ENCODE results near the gene CCDC142. TPM values are rescaled to one million over a fixed set of nuclear protein-coding genes. Genes with fewer than 3 reads are reported as not detected.

Gene CCDC142
- polyA plus RNA-seq, 1 of the 3 experiments (the other 2 are of a cell fraction): 8.7 TPM

- no peak overlapping the region for H3K9ac ChIP-seq
- no peaks in the 10 kb centered on the region for H3K9me2 ChIP-seq
- no peak overlapping the region for H2AFZ ChIP-seq (ENCODE audit: low read depth)
- 88% methylated on average over 5 of the region's 5 CpGs for WGBS (ENCODE audit: low lambda C conversion rate)
- peaks cover 8% of the 10 kb centered on the region for H3F3A ChIP-seq (replicated peaks; ENCODE audit: insufficient read depth)
- DNase-seq: no peak
- no peak overlapping the region for H3K4me2 ChIP-seq
- H3K4me1 ChIP-seq (ENCODE audit: control insufficient read depth in 1 of 2, insufficient read depth in 2 of 2, low read depth in 1 of 2, low read length in 1 of 2): peaks cover 0 to 16% of the 10 kb centered on the region in 2 experiments; a peak in 1 of 4 replicates
- H4K20me1 ChIP-seq (ENCODE audit: insufficient read depth): no peaks in the 10 kb centered on the region
- H3K27ac ChIP-seq (ENCODE audit: low read depth in 2 of 2, low read length in 1 of 2): no peak overlapping the region
- no peaks in the 10 kb centered on the region for H3K79me2 ChIP-seq (ENCODE audit: insufficient read depth)
- H3K27me3 ChIP-seq (ENCODE audit: insufficient read depth): no peaks in the 10 kb centered on the region
- TF ChIP-seq, protein P1, sequence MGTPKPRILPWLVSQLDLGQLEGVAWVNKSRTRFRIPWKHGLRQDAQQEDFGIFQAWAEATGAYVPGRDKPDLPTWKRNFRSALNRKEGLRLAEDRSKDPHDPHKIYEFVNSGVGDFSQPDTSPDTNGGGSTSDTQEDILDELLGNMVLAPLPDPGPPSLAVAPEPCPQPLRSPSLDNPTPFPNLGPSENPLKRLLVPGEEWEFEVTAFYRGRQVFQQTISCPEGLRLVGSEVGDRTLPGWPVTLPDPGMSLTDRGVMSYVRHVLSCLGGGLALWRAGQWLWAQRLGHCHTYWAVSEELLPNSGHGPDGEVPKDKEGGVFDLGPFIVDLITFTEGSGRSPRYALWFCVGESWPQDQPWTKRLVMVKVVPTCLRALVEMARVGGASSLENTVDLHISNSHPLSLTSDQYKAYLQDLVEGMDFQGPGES (IDR thresholded peaks at IDR 0.05; ENCODE audit: low read depth, low read length): no peak
- TF ChIP-seq JUND (IDR thresholded peaks at IDR 0.05): 0 out of 2 replicates have a peak, but pooled peaks have one; percentile 3
- no peak overlapping the region for H3K4me3 ChIP-seq (ENCODE audit: low read depth in 2 of 2, low read length in 1 of 2)
- peaks cover 6 to 37% of the 10 kb centered on the region in 2 experiments for H3K36me3 ChIP-seq (replicated peaks in 1 of 2; ENCODE audit: control insufficient read depth in 1 of 2, insufficient read depth in 2 of 2, low read length in 1 of 2)
- ChIA-PET CTCF (interaction anchor here (1.1 kb wide), 1 partner anchor 14 kb away, joined by 3 read pairs; no protein-coding TSS in a partner anchor), POLR2A (interaction anchor here (1.0 to 2.7 kb wide), 2 partner anchors 15 to 34 kb away, joined by 3 to 15 read pairs; partner anchors contain the start of gene WBP1)
- no peaks in the 10 kb centered on the region for H3K9me3 ChIP-seq
Measured at GRCh38 chr2:74424139-74424992, 58.4 kb downstream of the CCDC142 start.

Other genes with a start within 250 kb of the CCDC142 start
- 0.25 and 1.1 TPM in 2 replicates for gene SLC4A5, start 139.6 kb downstream of the CCDC142 start, polyA plus RNA-seq (2012; rRNA removed)
- gene DCTN1, start 102.7 kb downstream of the CCDC142 start, polyA plus RNA-seq (2012; rRNA removed): 88.9 and 91.1 TPM in 2 replicates
- gene C2orf81, start 61.4 kb downstream of the CCDC142 start, polyA plus RNA-seq (2012; rRNA removed): 1.2 and 2.5 TPM in 2 replicates
- gene WDR54, start 61.3 kb downstream of the CCDC142 start, polyA plus RNA-seq (2012; rRNA removed): 50.7 and 61.6 TPM in 2 replicates
- gene RTKN, start 41.1 kb downstream of the CCDC142 start, polyA plus RNA-seq (2012; rRNA removed): 22.6 and 23.4 TPM in 2 replicates
- 41.7 and 48.4 TPM in 2 replicates for gene INO80B, start 27.9 kb downstream of the CCDC142 start, polyA plus RNA-seq (2012; rRNA removed)
- gene WBP1, start 24.6 kb downstream of the CCDC142 start, polyA plus RNA-seq (2012; rRNA removed): 184 and 193 TPM in 2 replicates
- gene MOGS, start 17.6 kb downstream of the CCDC142 start, polyA plus RNA-seq (2012; rRNA removed): 69.3 and 69.4 TPM in 2 replicates
- gene MRPL53, start 10.3 kb downstream of the CCDC142 start, polyA plus RNA-seq (2012; rRNA removed): 60.6 and 95.0 TPM in 2 replicates
- gene TTC31, start 83 bp upstream of the CCDC142 start, polyA plus RNA-seq (2012; rRNA removed): 27.9 and 38.0 TPM in 2 replicates
- 0.03 TPM in 1 of 2 replicates, not detected in the other for gene LBX2, start 16.6 kb upstream of the CCDC142 start, polyA plus RNA-seq (2012; rRNA removed)
- gene PCGF1, start 24.7 kb upstream of the CCDC142 start, polyA plus RNA-seq (2012; rRNA removed): 44.9 and 46.4 TPM in 2 replicates
- 24.5 and 25.6 TPM in 2 replicates for gene TLX2, start 31.5 kb upstream of the CCDC142 start, polyA plus RNA-seq (2012; rRNA removed)
- gene DQX1, start 43.2 kb upstream of the CCDC142 start, polyA plus RNA-seq (2012; rRNA removed): 1.6 and 1.8 TPM in 2 replicates
- gene AUP1, start 46.7 kb upstream of the CCDC142 start, polyA plus RNA-seq (2012; rRNA removed): 118 and 151 TPM in 2 replicates
- 55.7 and 60.4 TPM in 2 replicates for gene HTRA2, start 46.9 kb upstream of the CCDC142 start, polyA plus RNA-seq (2012; rRNA removed)
- 47.9 and 59.3 TPM in 2 replicates for gene LOXL3, start 70.9 kb upstream of the CCDC142 start, polyA plus RNA-seq (2012; rRNA removed)
- gene DOK1, start 71.7 kb upstream of the CCDC142 start, polyA plus RNA-seq (2012; rRNA removed): 25.3 and 28.1 TPM in 2 replicates
- gene M1AP, start 165.3 kb upstream of the CCDC142 start, polyA plus RNA-seq (2012; rRNA removed): 0.02 and 0.03 TPM in 2 replicates
- 17.3 and 19.1 TPM in 2 replicates for gene SEMA4F, start 171.2 kb upstream of the CCDC142 start, polyA plus RNA-seq (2012; rRNA removed)

All from SK-N-SH (cell line).